ENCODE results near the gene SAP25.
A peak's percentile ranks its signal among the peaks of the same experiment; 100 is the strongest.
"Not testable (repeated sequence)": the region's sequence is repeated elsewhere in the genome, so short reads cannot be mapped to it uniquely, and the experiment has no call there.

Gene SAP25

GRCh38 chr7:100553032-100553431, 20.7 kb downstream of the SAP25 start:
- Histone ChIP-seq H3K27me3 (replicated peaks) (no peaks in the 10 kb centered on the region), H3K36me3 (replicated peaks) (peaks cover 11% of the 10 kb centered on the region), H3K27ac (no peak overlapping the region), H3K4me3 (ENCODE audit: low read depth, low read length) (no peak overlapping the region)
- TF ChIP-seq CTCF (IDR thresholded peaks at IDR 0.05; ENCODE audit: low read depth, low read length, missing control alignments): no peak
- no peak for DNase-seq
- in situ Hi-C loops (cut with HindIII; ENCODE audit: low pct_ligation_motif_present, low sequenced_read_pairs): no loop called here

- in situ Hi-C loops (cut with HindIII; ENCODE audit: low pct_ligation_motif_present, low sequenced_read_pairs): no loop called here
- DNase-seq: no peak
- H3K27me3 ChIP-seq (replicated peaks): no peaks in the 10 kb centered on the region
- peaks cover 11% of the 10 kb centered on the region for H3K36me3 ChIP-seq (replicated peaks)
- no peak for TF ChIP-seq CTCF (IDR thresholded peaks at IDR 0.05; ENCODE audit: low read depth, low read length, missing control alignments)
- H3K4me3 ChIP-seq (ENCODE audit: low read depth, low read length): no peak overlapping the region
- no peak overlapping the region for H3K27ac ChIP-seq
These were observed 21.2 kb downstream of the SAP25 start for GRCh38 chr7:100552532-100552931.

- H3K27ac ChIP-seq; DNase-seq; in situ Hi-C loops (cut with HindIII; ENCODE audit: low pct_ligation_motif_present, low sequenced_read_pairs); H3K27me3 ChIP-seq (replicated peaks); H3K4me3 ChIP-seq (ENCODE audit: low read depth, low read length); H3K36me3 ChIP-seq (replicated peaks): not testable (repeated sequence)
These were observed 25.3 kb downstream of the SAP25 start for GRCh38 chr7:100548446-100548845.

GRCh38 chr7:100547872-100548271, 25.8 kb downstream of the SAP25 start:
- in situ Hi-C loops (cut with HindIII; ENCODE audit: low pct_ligation_motif_present, low sequenced_read_pairs): no loop called here
- peak; percentile 35 for TF ChIP-seq CTCF (IDR thresholded peaks at IDR 0.05; ENCODE audit: low read depth, low read length, missing control alignments)
- Histone ChIP-seq H3K36me3 (replicated peaks) (peaks cover 6% of the 10 kb centered on the region), H3K27ac (peak overlapping the region; percentile 3), H3K4me3 (ENCODE audit: low read depth, low read length) (no peak overlapping the region), H3K27me3 (replicated peaks) (no peaks in the 10 kb centered on the region)
- no peak for DNase-seq

- H3K27me3 ChIP-seq (replicated peaks): no peaks in the 10 kb centered on the region
- H3K27ac ChIP-seq: peak overlapping the region; percentile 83
- H3K36me3 ChIP-seq (replicated peaks): peaks cover 3% of the 10 kb centered on the region
- in situ Hi-C loops (cut with HindIII; ENCODE audit: low pct_ligation_motif_present, low sequenced_read_pairs): no loop called here
- TF ChIP-seq CTCF (IDR thresholded peaks at IDR 0.05; ENCODE audit: low read depth, low read length, missing control alignments): no peak
- DNase-seq: no peak
- no peak overlapping the region for H3K4me3 ChIP-seq (ENCODE audit: low read depth, low read length)
These were observed 26.5 kb downstream of the SAP25 start for GRCh38 chr7:100546926-100547800.

GRCh38 chr7:100546129-100546925, 27.4 kb downstream of the SAP25 start:
- no peak for DNase-seq
- H3K27me3 ChIP-seq (replicated peaks): no peaks in the 10 kb centered on the region
- H3K27ac ChIP-seq: peak overlapping the region; percentile 83
- H3K36me3 ChIP-seq (replicated peaks): peaks cover 3% of the 10 kb centered on the region
- no peak for TF ChIP-seq CTCF (IDR thresholded peaks at IDR 0.05; ENCODE audit: low read depth, low read length, missing control alignments)
- no peak overlapping the region for H3K4me3 ChIP-seq (ENCODE audit: low read depth, low read length)
- in situ Hi-C loops (cut with HindIII; ENCODE audit: low pct_ligation_motif_present, low sequenced_read_pairs): no loop called here

All from brain microvascular endothelial cell (primary cell).